Common myeloid progenitor, CD34-positive (primary cell): ENCODE measurements around the gene REG1B. TPM values are rescaled to one million over a fixed set of nuclear protein-coding genes. Genes with fewer than 3 reads are reported as not detected.

Experiments used
- CTCF ChIA-PET: fragments of 350-600 bp; sonication (Branson Sonifier 250); formaldehyde crosslinking; loops from one replicate; lab custom pipeline; 2021; ENCODE audit warnings: antibody characterized with exemption; lab: Charles Lee
- POLR2A ChIA-PET: fragments of 350-600 bp; sonication (Branson Sonifier 250); formaldehyde crosslinking; loops from one replicate; lab custom pipeline; 2021; ENCODE audit warnings: antibody characterized with exemption; lab: Charles Lee
- DNase-seq, 3 donors: peaks; one replicate each; pipeline versions ENCODE4 v3.0.0 to v3.0.0-alpha.2; 2013
- H3K27ac ChIP-seq, 2 experiments: 1 replicate in 1 of 2; 2 replicates in 1 of 2; pipeline ENCODE4 v1.7.0; 2013; ENCODE audit warnings: inconsistent platforms in 2 of 2, low read length in 2 of 2, mild to moderate bottlenecking in 2 of 2, low read depth in 1 of 2, moderate library complexity in 1 of 2; ENCODE audit not compliant: severe bottlenecking in 2 of 2, insufficient read depth in 1 of 2, poor library complexity in 1 of 2
- H3K27me3 ChIP-seq, 5 experiments: replicated peaks in 2 of 5; 1 replicate in 3 of 5; 2 replicates in 2 of 5; pipeline versions ENCODE4 v1.6.1 to v1.7.0; 2013; ENCODE audit warnings: low read length in 4 of 5, mild to moderate bottlenecking in 2 of 5, moderate library complexity in 2 of 5, inconsistent platforms in 1 of 5; ENCODE audit not compliant: insufficient read depth in 5 of 5, control insufficient read depth in 4 of 5
- H3K36me3 ChIP-seq, 4 experiments: 1 replicate in 2 of 4; 2 replicates in 2 of 4; pipeline versions ENCODE4 v1.6.1 to v1.7.0; 2013; ENCODE audit warnings: low read length in 3 of 4, control low read depth in 1 of 4, mild to moderate bottlenecking in 1 of 4; ENCODE audit not compliant: control insufficient read depth in 4 of 4, insufficient read depth in 4 of 4
- H3K4me1 ChIP-seq, 4 experiments: 1 replicate in 3 of 4; 2 replicates in 1 of 4; pipeline versions ENCODE4 v1.6.1 to v1.7.1; 2013; ENCODE audit warnings: low read length in 3 of 4, mild to moderate bottlenecking in 3 of 4, control low read depth in 1 of 4, inconsistent platforms in 1 of 4, moderate library complexity in 1 of 4; ENCODE audit not compliant: control insufficient read depth in 4 of 4, insufficient read depth in 4 of 4; ENCODE audit errors: control extremely low read depth in 1 of 4
- H3K4me3 ChIP-seq, 7 experiments: 1 replicate in 4 of 7; 2 replicates in 3 of 7; pipeline versions ENCODE4 v1.5.1 to v1.7.0; 2013; ENCODE audit warnings: mild to moderate bottlenecking in 7 of 7, low read length in 6 of 7, moderate library complexity in 6 of 7, inconsistent platforms in 2 of 7, low read depth in 2 of 7, control low read depth in 1 of 7; ENCODE audit not compliant: insufficient read depth in 4 of 7, control insufficient read depth in 1 of 7; ENCODE audit errors: extremely low read depth in 1 of 7
- H3K9me3 ChIP-seq, 5 experiments: 1 replicate in 4 of 5; 2 replicates in 1 of 5; pipeline versions ENCODE4 v1.6.1 to v1.7.1; 2013; ENCODE audit warnings: low read length in 4 of 5, mild to moderate bottlenecking in 2 of 5, inconsistent platforms in 1 of 5, low read depth in 1 of 5, moderate library complexity in 1 of 5; ENCODE audit not compliant: control insufficient read depth in 4 of 5, insufficient read depth in 2 of 5; ENCODE audit errors: control extremely low read depth in 1 of 5
- WGBS: methylation state at CpG from one replicate; pipeline ENCODE4 v1.1.5; 2013; ENCODE audit not compliant: insufficient coverage; 5-methylcytosine and 5-hydroxymethylcytosine counted together
- polyA plus RNA-seq: library from polyadenylated mRNA; unstranded; fragments of 120-200 nt; gene quantifications from one replicate; pipeline ENCODE4 v1.2.1, GENCODE V29; 2013

The REG1B gene, protein sequence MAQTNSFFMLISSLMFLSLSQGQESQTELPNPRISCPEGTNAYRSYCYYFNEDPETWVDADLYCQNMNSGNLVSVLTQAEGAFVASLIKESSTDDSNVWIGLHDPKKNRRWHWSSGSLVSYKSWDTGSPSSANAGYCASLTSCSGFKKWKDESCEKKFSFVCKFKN
- not detected for polyA plus RNA-seq

DNA sequence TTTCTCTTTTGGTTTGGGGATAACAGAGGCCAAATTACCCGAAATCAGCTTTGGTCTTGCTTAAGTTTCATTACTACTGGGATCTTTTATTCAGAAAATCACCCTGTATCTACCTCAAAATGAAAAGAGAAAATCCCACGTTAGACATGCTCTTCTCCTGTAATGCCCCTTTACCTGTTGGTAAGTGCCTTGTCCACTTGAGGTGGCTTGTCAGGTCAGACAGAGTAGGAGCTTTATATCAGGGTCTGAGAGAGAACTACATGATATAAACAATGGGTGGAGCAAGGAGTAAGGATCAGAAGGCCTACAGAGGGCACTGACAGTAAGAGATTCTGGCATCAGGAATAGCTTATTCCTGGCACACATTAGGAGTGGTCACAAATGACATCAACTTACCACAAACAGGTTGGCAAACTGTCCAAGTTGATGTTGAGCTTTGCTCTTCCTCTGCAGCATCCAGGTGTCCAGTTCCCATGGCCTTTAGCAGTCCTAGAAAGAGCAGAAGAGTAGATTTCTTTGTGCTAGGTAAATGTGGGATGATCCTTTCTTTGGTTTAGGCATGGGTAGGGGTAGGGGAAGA lies at the start of gene REG1B:
TSS of gene REG1B (minus strand) at position 209 of the 580 bp plus-strand sequence. CDS start 381 bp downstream, outside the sequence.
- 90% methylated on average over 2 of the region's 2 CpGs for WGBS
- Histone ChIP-seq H3K4me3 (no peak within 1 kb of the TSS), H3K9me3 (no peaks in the 10 kb centered on the region), H3K4me1 (peaks cover 0 to 27% (median 15%) of the 10 kb centered on the region in 4 experiments), H3K36me3 (no peaks in the 10 kb centered on the region), H3K27ac (no peak within 1 kb of the TSS), H3K27me3 (no peaks in the 10 kb centered on the region)
- ChIA-PET POLR2A (no interaction called here), CTCF (interaction anchor here (1.0 kb wide), 1 partner anchor 12 kb away, joined by 3 read pairs; no protein-coding TSS in a partner anchor)
- DNase-seq = no peak

DNA sequence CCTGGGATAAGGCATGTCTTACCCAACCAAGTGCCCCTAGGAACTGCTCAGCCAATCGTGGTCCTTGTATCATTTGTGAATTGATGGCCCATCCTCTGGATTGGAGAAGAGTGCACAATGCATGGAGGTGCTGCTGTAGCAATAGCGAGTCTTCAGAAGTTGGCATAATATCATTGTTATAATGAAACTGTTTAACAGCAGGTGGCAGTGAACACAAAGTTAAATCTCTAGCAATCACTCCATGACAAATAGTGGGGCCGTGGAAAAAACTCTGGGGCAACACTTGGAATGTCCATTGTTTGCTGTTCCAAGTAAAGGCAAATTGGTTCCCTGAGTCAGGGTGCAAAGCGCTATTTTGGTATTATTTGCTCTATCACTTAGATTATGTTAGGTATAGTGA lies 43.9 kb upstream of the REG1B start:
- no peak overlapping the region for H3K4me3 ChIP-seq
- DNase-seq = no peak
- POLR2A ChIA-PET = no interaction called here
- 100% methylated on average over 4 of the region's 4 CpGs for WGBS
- peaks cover 0 to 12% (median 5%) of the 10 kb centered on the region in 4 experiments for H3K4me1 ChIP-seq
- CTCF ChIA-PET = no interaction called here
- no peaks in the 10 kb centered on the region for H3K9me3 ChIP-seq
- H3K27me3 ChIP-seq = no peaks in the 10 kb centered on the region
- H3K36me3 ChIP-seq = no peaks in the 10 kb centered on the region
- no peak overlapping the region for H3K27ac ChIP-seq

DNA sequence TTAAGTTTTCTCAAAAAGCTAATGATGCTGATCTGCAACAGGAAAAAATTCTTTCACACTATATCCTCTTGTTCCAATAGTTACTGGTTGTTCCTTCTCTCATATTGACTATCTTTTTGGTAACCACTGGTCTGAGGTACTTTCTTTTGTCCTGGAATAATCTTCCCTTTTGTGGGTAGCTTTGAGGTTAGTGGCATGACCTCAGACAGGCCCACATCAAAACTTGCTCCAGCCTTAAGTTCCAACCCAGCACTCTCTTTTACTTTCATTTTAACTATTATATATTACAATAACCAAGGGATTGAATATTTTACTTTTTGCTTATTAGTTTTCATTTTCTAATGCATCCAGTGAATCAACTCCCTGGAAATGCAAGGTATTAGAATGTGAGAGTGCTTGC lies 42.0 kb upstream of the REG1B start:
- ChIA-PET POLR2A (no interaction called here), CTCF (interaction anchor here (1.5 kb wide), 1 partner anchor 11 kb away, joined by 3 read pairs; no protein-coding TSS in a partner anchor)
- H3K4me1 ChIP-seq = peaks cover 0 to 12% (median 5%) of the 10 kb centered on the region in 4 experiments
- H3K36me3 ChIP-seq = no peaks in the 10 kb centered on the region
- no peaks in the 10 kb centered on the region for H3K27me3 ChIP-seq
- H3K4me3 ChIP-seq = no peak overlapping the region
- DNase-seq = peak; percentile 17 to 62 (median 58)
- H3K27ac ChIP-seq = no peak overlapping the region
- no peaks in the 10 kb centered on the region for H3K9me3 ChIP-seq

DNA sequence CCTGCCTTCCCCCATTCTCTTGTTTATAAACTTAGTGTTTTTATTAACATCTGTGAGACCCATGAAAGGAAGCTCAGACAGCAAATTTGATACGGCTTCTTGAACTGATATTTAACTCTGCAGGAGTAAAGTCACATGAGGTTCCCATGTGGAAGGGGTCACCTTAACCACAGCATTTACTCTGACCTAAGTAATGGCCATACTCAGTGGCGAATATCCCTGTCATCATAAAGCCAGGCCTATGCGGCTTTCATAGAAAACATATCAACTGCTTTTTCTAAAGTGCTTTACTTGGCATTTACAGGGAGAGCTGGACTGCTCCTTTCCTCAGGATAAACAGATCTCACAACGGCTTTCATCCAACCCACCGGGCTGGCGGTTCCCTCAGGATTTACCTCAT lies 41.5 kb upstream of the REG1B start:
- CTCF ChIA-PET = no interaction called here
- H3K4me3 ChIP-seq = no peak overlapping the region
- H3K4me1 ChIP-seq = peaks cover 0 to 12% (median 5%) of the 10 kb centered on the region in 4 experiments
- POLR2A ChIA-PET = no interaction called here
- H3K9me3 ChIP-seq = no peaks in the 10 kb centered on the region
- DNase-seq = no peak
- no peaks in the 10 kb centered on the region for H3K27me3 ChIP-seq
- H3K27ac ChIP-seq = no peak overlapping the region
- H3K36me3 ChIP-seq = no peaks in the 10 kb centered on the region
- 98% methylated on average over 5 of the region's 6 CpGs for WGBS

DNA sequence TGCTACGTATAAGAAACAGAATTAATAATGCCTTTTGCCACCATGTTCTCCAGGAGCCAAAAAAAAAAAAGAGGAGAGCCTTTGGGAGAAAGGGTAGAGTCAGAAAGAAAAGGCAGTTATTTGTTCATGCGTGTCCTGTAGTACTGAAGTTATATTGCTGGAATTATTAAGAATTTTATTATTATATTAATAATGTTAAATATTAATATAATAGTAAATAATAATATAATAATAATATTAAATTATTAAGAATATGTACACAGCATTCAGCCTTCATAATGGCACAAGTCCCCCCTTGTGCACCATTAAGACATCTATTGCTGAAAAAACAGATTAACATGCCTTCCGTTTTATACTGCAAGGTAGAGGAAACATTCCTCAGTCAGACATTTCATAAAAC lies 40.6 kb upstream of the REG1B start:
- ChIA-PET POLR2A (no interaction called here), CTCF (no interaction called here)
- Histone ChIP-seq H3K27ac (no peak overlapping the region), H3K4me3 (no peak overlapping the region), H3K36me3 (no peaks in the 10 kb centered on the region), H3K4me1 (peaks cover 0 to 12% (median 5%) of the 10 kb centered on the region in 4 experiments), H3K9me3 (no peaks in the 10 kb centered on the region), H3K27me3 (no peaks in the 10 kb centered on the region)
- DNase-seq = no peak
- no CpG with 5 or more reads among the region's 3 CpGs for WGBS

DNA sequence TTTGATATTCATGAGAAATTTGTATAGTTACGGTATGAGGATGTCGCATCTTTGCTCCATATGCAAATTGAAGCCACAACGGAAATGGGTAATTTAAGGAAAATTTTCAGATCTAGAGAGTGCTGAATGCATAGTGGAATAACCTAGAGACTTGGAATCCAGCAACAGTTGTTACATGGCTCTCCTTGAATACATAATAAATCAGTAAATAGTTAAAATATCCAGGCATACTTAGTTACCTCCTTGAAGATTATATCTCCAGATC lies 37.9 kb upstream of the REG1B start:
- H3K4me1 ChIP-seq = peaks cover 0 to 12% (median 5%) of the 10 kb centered on the region in 4 experiments
- no peak overlapping the region for H3K4me3 ChIP-seq
- ChIA-PET POLR2A (no interaction called here), CTCF (no interaction called here)
- WGBS = no CpG with 5 or more reads among the region's 3 CpGs
- DNase-seq = no peak
- H3K27ac ChIP-seq = no peak overlapping the region
- H3K36me3 ChIP-seq = no peaks in the 10 kb centered on the region
- H3K27me3 ChIP-seq = no peaks in the 10 kb centered on the region
- H3K9me3 ChIP-seq = no peaks in the 10 kb centered on the region

DNA sequence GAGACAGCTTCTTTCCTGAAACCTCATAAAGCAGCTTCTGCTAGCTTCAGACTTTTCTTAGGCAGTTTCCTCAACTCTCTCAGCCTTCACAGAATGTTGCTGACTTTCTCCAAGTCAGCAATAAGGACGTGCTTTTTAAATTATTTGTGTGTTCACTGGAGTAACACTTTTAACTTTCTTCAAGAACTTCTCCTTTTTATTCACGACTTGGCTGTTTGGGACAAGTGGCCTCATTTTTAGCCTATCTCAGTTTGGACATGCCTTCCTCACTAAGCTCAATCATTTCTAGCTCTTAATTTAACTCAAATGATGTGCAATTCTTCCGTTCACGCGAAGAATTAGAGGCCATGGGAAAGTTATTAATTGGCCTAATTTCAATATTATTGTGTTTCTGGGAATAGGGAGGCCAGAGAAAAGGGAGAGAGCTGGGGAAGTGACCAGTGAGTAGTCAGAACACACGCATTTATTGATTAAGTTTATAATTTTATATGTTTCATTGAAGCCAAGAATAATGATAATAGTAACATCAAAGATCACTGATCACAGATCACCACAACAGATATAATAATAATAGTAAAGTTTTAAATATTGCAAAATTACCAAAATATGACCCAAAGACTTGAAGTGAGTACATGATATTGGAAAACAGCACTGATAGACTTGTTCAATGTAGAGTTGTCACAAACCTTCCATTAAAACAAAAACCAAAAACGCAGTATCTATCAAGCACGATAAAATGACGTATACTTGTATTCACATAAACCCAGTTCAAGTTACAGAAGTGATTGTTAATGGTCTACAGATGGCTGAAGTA lies 37.3 kb upstream of the REG1B start:
- 32% methylated on average over 6 of the region's 9 CpGs for WGBS
- H3K4me1 ChIP-seq = peaks cover 0 to 8% (median 4%) of the 10 kb centered on the region in 4 experiments

More for the DNA sequence above, 37.3 kb upstream of the REG1B start:
- H3K9me3 ChIP-seq = no peaks in the 10 kb centered on the region
- no peaks in the 10 kb centered on the region for H3K27me3 ChIP-seq
- H3K27ac ChIP-seq = no peak overlapping the region
- CTCF ChIA-PET = interaction anchor here (1.0 kb wide), 1 partner anchor 8 kb away, joined by 3 read pairs; no protein-coding TSS in a partner anchor
- H3K4me3 ChIP-seq = no peak overlapping the region
- no peaks in the 10 kb centered on the region for H3K36me3 ChIP-seq
- peak in 2 of 3 donors; percentile 5 to 16 for DNase-seq
- POLR2A ChIA-PET = no interaction called here
